MM.1S (cell line): ENCODE results near the gene PDE1A.

Experiments
- CTCF ChIP-seq: fragments of 300-600 bp; sonication (generic); IDR thresholded peaks from 2 replicates; pipeline ENCODE4 v1.5.1; 2016; ENCODE audit warnings: antibody characterized with exemption, low read length, mixed read lengths
- EZH2 ChIP-seq: fragments of 300-600 bp; sonication (generic); optimal IDR thresholded peaks from 2 replicates; pipeline ENCODE3; 2017; ENCODE audit warnings: low read depth, mild to moderate bottlenecking, antibody characterized with exemption, low read length, mixed read lengths

- TF ChIP-seq CTCF (no peak), EZH2 (no peak)
These were observed 54.2 kb downstream of the PDE1A start for GRCh38 chr2:182372661-182373060.
